Mucosa of stomach (tissue), 1 donor: ENCODE results near the gene NLRP5.
"Not testable (repeated sequence)": the region's sequence is repeated elsewhere in the genome, so short reads cannot be mapped to it uniquely, and the experiment has no call there.

Experiments
- H3K27me3 ChIP-seq: one replicate; pipeline ENCODE4 v1.7.0; 2013; ENCODE audit warnings: mild to moderate bottlenecking, low read length; ENCODE audit not compliant: control insufficient read depth, insufficient read depth
- H3K36me3 ChIP-seq: one replicate; pipeline ENCODE4 v1.7.0; 2013; ENCODE audit warnings: low read length; ENCODE audit not compliant: control insufficient read depth, insufficient read depth
- H3K4me1 ChIP-seq: one replicate; pipeline ENCODE4 v1.7.0; 2013; ENCODE audit warnings: mild to moderate bottlenecking, low read length; ENCODE audit not compliant: control insufficient read depth, insufficient read depth
- H3K4me3 ChIP-seq: one replicate; pipeline ENCODE4 v1.7.0; 2013; ENCODE audit warnings: low read length
- H3K9ac ChIP-seq: one replicate; pipeline ENCODE4 v1.7.0; 2013; ENCODE audit warnings: mild to moderate bottlenecking, low read length, moderate library complexity
- H3K9me3 ChIP-seq: one replicate; pipeline ENCODE4 v1.7.0; 2013; ENCODE audit warnings: mild to moderate bottlenecking, low read length, moderate library complexity; ENCODE audit not compliant: control insufficient read depth
- donor health status: Pancreatic carcinoma.

Gene NLRP5

DNA sequence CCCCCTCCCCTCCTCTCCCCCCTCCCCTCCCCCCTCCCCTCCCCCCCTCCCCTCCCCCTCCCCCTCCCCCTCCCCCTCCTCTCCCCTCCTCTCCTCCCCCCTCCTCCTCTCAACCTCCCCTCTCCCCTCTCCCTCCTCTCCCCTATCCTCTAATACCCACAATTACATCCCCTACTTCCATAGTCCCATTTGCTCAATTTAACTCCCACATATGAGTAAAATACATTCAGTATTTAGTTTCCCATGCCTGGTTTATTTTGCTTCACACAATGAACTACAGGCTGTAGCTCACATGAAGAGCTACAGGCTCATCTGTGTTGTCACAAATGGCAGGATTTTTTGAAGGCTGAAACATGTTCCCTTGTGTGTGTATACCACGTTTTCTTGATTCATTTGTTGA is 6.9 kb downstream of the NLRP5 start:
- Histone ChIP-seq H3K9me3 (no peaks in the 10 kb centered on the region), H3K9ac (no peak overlapping the region), H3K4me3 (no peak overlapping the region), H3K36me3 (no peaks in the 10 kb centered on the region), H3K27me3 (no peaks in the 10 kb centered on the region), H3K4me1 (no peaks in the 10 kb centered on the region)

DNA sequence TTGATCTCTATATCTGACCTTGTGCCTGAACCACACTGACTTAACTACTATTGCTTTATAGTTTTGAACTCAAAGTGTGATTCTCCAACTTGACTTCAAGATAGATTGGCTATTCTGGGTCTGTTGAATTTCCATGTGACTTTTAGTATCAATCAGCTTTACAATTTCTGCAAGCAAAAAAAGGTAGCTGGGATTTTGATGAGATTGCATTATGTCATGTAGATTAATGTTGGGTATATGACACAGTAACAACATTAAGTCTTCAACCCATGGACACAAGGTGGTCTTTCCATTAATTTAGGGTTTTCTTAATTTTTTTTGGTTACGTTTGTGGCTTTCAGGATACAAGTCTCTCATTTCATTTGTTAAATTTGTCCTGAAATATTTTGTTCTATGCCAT is 28.2 kb downstream of the NLRP5 start:
- H3K9ac ChIP-seq, result no peak overlapping the region
- no peaks in the 10 kb centered on the region for H3K27me3 ChIP-seq
- H3K4me1 ChIP-seq, result no peaks in the 10 kb centered on the region
- no peaks in the 10 kb centered on the region for H3K9me3 ChIP-seq
- H3K4me3 ChIP-seq, result no peak overlapping the region
- H3K36me3 ChIP-seq, result no peaks in the 10 kb centered on the region

DNA sequence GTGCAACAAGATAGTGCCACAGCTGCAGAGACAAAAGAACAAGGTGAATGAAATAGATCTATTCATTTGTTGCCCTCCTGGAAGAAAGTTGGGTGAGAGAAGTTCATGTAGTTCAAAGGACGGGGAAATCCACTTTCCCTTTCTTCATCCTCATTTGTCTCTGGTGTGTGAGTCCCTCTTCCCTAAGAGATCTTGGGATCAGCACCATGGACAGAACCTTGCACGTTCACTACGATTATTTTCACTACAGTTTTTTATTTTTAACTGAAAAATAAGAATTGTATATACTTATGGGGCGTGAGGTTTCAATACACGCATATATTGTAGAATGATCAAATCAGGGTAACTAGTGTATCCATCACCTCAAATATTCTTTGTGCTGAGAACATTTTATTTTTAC is 29.2 kb downstream of the NLRP5 start:
- Histone ChIP-seq H3K9me3 (no peaks in the 10 kb centered on the region), H3K36me3 (no peaks in the 10 kb centered on the region), H3K4me1 (no peaks in the 10 kb centered on the region), H3K9ac (no peak overlapping the region), H3K27me3 (no peaks in the 10 kb centered on the region), H3K4me3 (no peak overlapping the region)

GRCh38 chr19:56019325-56019724 is 32.8 kb downstream of the NLRP5 start:
- not testable (repeated sequence) for H3K9ac ChIP-seq, H3K27me3 ChIP-seq, H3K36me3 ChIP-seq, H3K4me3 ChIP-seq, H3K9me3 ChIP-seq, H3K4me1 ChIP-seq

DNA sequence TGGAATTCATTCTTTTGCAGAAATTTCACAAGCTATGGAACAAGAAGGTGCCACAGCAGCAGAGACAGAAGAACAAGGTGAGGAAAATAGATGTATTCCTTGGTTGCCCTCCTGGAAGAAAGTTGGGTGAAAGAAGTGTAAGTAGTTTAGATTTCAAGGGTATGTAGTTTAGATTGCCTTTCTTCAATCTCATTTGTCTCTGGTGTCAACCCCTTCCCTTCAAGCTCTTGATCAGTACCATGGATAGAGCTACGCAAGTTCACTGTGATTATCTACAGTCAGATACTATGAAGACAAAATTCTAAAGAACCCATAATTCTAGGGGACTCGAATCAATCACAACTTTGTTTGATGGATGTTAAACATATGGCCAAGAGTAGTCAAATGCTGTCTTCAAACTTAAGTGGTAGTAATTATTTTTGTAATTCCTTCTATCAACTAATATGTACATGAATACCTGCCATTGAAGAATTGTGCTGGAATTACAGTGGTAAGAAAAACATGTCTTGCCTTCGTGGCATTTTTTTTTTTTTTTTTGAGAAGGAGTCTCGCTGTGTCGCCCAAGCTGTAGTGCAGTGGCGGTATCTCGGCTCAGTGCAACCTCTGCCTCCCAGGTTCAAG is 33.9 kb downstream of the NLRP5 start:
- not testable (repeated sequence) for H3K27me3 ChIP-seq, H3K9me3 ChIP-seq, H3K9ac ChIP-seq, H3K36me3 ChIP-seq, H3K4me3 ChIP-seq, H3K4me1 ChIP-seq

- Histone ChIP-seq H3K4me1 (no peaks in the 10 kb centered on the region), H3K9ac (no peak overlapping the region), H3K27me3 (no peaks in the 10 kb centered on the region), H3K36me3 (no peaks in the 10 kb centered on the region), H3K9me3 (no peaks in the 10 kb centered on the region), H3K4me3 (no peak overlapping the region)
Measured at GRCh38 chr19:56026769-56027168, 40.2 kb downstream of the NLRP5 start.

DNA sequence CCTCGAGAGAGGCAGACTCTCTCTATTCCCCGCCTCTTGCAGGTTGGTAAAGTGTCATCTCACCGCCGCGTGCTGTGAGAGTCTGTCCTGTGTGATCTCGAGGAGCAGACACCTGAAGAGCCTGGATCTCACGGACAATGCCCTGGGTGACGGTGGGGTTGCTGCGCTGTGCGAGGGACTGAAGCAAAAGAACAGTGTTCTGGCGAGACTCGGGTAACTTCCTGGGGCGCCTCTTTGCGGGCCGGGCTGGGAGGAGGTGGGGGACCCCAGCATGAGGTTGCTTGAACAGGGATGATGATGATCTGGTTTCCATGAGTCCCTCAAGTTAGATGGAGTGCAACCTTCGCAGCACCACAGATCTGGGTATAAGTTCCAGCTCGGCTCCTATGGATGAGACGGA is 67.0 kb downstream of the NLRP5 start:
- Histone ChIP-seq H3K4me3 (no peak overlapping the region), H3K27me3 (peaks cover 5% of the 10 kb centered on the region), H3K9ac (no peak overlapping the region), H3K36me3 (no peaks in the 10 kb centered on the region), H3K4me1 (no peaks in the 10 kb centered on the region), H3K9me3 (no peaks in the 10 kb centered on the region)

DNA sequence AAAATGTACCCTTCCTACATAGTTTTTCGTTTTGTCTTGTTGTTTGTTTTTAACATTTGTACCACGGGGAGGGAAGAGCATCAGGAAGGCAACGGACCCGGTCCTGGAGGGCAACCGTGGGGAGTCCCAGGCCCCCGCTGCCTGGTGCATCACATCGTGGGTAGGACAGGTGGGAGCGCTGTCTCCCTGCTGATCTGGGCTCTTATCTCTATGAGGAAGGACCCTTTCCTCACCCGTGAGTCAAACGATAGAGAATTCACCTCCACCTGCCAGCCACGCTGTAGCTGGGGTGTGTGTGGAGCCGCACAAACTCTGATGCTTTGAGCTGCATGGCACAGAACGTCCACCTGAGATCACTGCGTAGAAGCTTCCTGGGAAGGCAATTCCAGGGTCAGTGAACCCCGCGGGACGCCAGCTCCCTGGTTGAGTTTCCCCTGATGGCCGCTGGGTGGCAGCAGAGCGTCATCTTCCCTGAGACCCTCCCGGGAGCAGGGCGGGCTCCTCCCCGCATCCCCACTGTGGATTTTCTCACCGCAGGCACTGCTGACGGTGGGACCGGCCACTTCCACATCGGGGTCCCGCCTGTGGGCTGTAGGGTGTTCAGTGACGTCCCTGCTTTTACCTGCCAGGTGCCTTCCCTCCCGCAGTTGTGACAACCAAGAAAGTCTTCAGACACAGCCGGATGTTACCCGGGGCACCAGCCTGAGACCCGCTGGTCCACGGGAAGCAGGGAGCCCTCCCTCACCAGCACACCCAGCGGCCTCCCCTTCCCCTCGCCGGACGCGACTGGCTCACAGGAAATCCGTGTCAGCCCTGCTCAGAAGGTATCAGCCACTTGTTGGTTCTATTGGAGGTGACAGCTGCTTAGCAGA is 79.8 kb downstream of the NLRP5 start:
- no peak overlapping the region for H3K4me3 ChIP-seq
- no peaks in the 10 kb centered on the region for H3K9me3 ChIP-seq
- H3K4me1 ChIP-seq, result peaks cover 7% of the 10 kb centered on the region
- H3K9ac ChIP-seq, result no peak overlapping the region
- H3K36me3 ChIP-seq, result no peaks in the 10 kb centered on the region
- no peaks in the 10 kb centered on the region for H3K27me3 ChIP-seq

- Histone ChIP-seq H3K27me3 (no peaks in the 10 kb centered on the region), H3K4me1 (peaks cover 7% of the 10 kb centered on the region), H3K9ac (no peak overlapping the region), H3K4me3 (no peak overlapping the region), H3K9me3 (no peaks in the 10 kb centered on the region), H3K36me3 (no peaks in the 10 kb centered on the region)
Measured at GRCh38 chr19:56069642-56070041, 83.1 kb downstream of the NLRP5 start.

DNA sequence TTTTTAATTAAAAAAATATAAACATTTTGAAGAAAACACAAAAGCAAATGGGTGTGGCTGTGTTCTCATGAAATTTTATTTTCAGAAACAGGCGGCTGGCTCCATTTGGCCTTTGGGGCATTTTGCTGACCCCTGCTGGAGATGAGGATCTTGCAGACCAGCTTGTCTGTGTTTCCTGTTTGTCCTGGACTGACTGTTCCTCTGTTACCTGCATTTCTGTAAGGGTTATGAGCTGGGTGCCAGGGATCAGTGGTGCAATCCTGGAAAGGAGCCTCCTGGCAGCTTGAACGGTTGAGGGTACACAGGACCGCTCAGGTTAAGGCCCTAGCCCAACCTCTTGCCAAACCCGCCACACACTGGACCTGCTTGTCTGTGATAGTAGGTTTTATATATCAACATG is 84.6 kb downstream of the NLRP5 start:
- no peaks in the 10 kb centered on the region for H3K36me3 ChIP-seq
- peaks cover 7% of the 10 kb centered on the region for H3K4me1 ChIP-seq
- H3K27me3 ChIP-seq, result no peaks in the 10 kb centered on the region
- H3K9me3 ChIP-seq, result no peaks in the 10 kb centered on the region
- no peak overlapping the region for H3K4me3 ChIP-seq
- no peak overlapping the region for H3K9ac ChIP-seq

GRCh38 chr19:56076498-56076897 is 89.9 kb downstream of the NLRP5 start:
- Histone ChIP-seq H3K36me3 (no peaks in the 10 kb centered on the region), H3K9me3 (no peaks in the 10 kb centered on the region), H3K9ac (no peak overlapping the region), H3K4me1 (peaks cover 8% of the 10 kb centered on the region), H3K4me3 (no peak overlapping the region), H3K27me3 (no peaks in the 10 kb centered on the region)

DNA sequence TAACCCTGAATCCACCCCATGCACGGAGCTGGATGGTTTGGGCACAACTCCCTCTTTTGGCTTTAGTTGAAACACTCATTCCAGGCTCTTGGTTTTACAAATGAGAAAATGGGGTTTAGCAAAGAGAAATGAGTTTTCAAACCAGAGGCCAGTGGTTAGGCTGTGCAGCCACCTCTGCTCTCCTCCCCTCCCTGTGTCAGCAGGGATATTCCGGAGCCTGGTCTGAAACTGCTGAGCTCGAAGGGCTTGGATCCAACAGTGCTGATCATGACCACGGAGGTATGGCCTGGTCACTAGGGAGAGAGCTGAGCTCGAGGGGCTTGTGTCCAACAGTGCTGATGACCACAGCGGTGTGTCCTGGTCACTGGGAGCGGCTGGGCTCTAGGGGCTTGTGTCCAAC is 93.0 kb downstream of the NLRP5 start:
- H3K4me1 ChIP-seq, result peaks cover 8% of the 10 kb centered on the region
- H3K9me3 ChIP-seq, result no peaks in the 10 kb centered on the region
- peaks cover 4% of the 10 kb centered on the region for H3K27me3 ChIP-seq
- no peak overlapping the region for H3K4me3 ChIP-seq
- H3K36me3 ChIP-seq, result no peaks in the 10 kb centered on the region
- H3K9ac ChIP-seq, result no peak overlapping the region
